Keratinocyte (primary cell): Measurements from ENCODE around the gene TMEM17. TPM values are rescaled to one million over a fixed set of nuclear protein-coding genes. Genes with fewer than 3 reads are reported as not detected.

Source experiments
- DNase-seq: peaks from one replicate; pipeline ENCODE4 v3.0.0-alpha.2; 2011; ENCODE audit warnings: low read depth, missing footprints, low spot score
- FAIRE-seq: peaks from 2 replicates; lab custom pipeline; 2011; peaks lifted over from hg19 to GRCh38; lab: Jason Lieb, UNC
- H2AFZ ChIP-seq: 2 replicates; pipeline ENCODE4 v1.6.0; 2012; ENCODE audit warnings: low read length, control low read depth, inconsistent platforms; ENCODE audit not compliant: control insufficient read depth
- H3K27ac ChIP-seq: 2 replicates; pipeline ENCODE4 v1.5.1; 2011; ENCODE audit warnings: low read length; ENCODE audit not compliant: control insufficient read depth, insufficient read depth
- H3K27me3 ChIP-seq: 3 replicates; pipeline ENCODE4 v1.6.0; 2011; ENCODE audit warnings: low read length; ENCODE audit not compliant: control insufficient read depth, insufficient read depth; ENCODE audit errors: extremely low read depth
- H3K36me3 ChIP-seq, 2 experiments: 2 replicates in 1 of 2; 3 replicates in 1 of 2; pipeline ENCODE4 v1.5.1; 2011; ENCODE audit warnings: low read length in 2 of 2, mild to moderate bottlenecking in 1 of 2; ENCODE audit not compliant: control insufficient read depth in 2 of 2, insufficient read depth in 2 of 2; ENCODE audit errors: extremely low read depth in 1 of 2
- H3K4me1 ChIP-seq: 3 replicates; pipeline ENCODE4 v1.5.1; 2011; ENCODE audit warnings: low read length; ENCODE audit not compliant: control insufficient read depth, insufficient read depth; ENCODE audit errors: extremely low read depth
- H3K4me2 ChIP-seq: 3 replicates; pipeline ENCODE4 v1.6.0; 2011; ENCODE audit warnings: low read depth, low read length; ENCODE audit not compliant: control insufficient read depth, insufficient read depth; ENCODE audit errors: extremely low read depth
- H3K4me3 ChIP-seq, 3 experiments: fragments of 200-600 bp in 1 of 3; sonication (generic) in 1 of 3; 2 replicates in 2 of 3; 3 replicates in 1 of 3; pipeline ENCODE4 v1.5.1; 2011 to 2016; ENCODE audit warnings: low read length in 3 of 3, mild to moderate bottlenecking in 3 of 3, control low read depth in 2 of 3, inconsistent platforms in 1 of 3, low read depth in 1 of 3, mixed read lengths in 1 of 3, mixed run types in 1 of 3, moderate library complexity in 1 of 3; ENCODE audit not compliant: control insufficient read depth in 2 of 3, insufficient read depth in 2 of 3; ENCODE audit errors: extremely low read depth in 1 of 3
- H3K79me2 ChIP-seq: 2 replicates; pipeline ENCODE4 v1.6.0; 2012; ENCODE audit warnings: low read length; ENCODE audit not compliant: control insufficient read depth, insufficient read depth
- H3K9ac ChIP-seq: 3 replicates; pipeline ENCODE4 v1.6.0; 2011; ENCODE audit warnings: low read length; ENCODE audit not compliant: control insufficient read depth, insufficient read depth; ENCODE audit errors: extremely low read depth
- H3K9me1 ChIP-seq: 3 replicates; pipeline ENCODE4 v1.6.0; 2011; ENCODE audit warnings: low read length; ENCODE audit not compliant: control insufficient read depth, insufficient read depth; ENCODE audit errors: extremely low read depth
- H3K9me3 ChIP-seq: 2 replicates; pipeline ENCODE4 v1.5.1; 2012; ENCODE audit warnings: low read depth, low read length; ENCODE audit not compliant: control insufficient read depth
- H4K20me1 ChIP-seq: 3 replicates; pipeline ENCODE4 v1.6.0; 2011; ENCODE audit warnings: low read length; ENCODE audit not compliant: control insufficient read depth, insufficient read depth; ENCODE audit errors: extremely low read depth
- CTCF ChIP-seq, 3 experiments: IDR thresholded peaks in 1 of 3; conservative IDR thresholded peaks in 1 of 3; optimal IDR thresholded peaks in 1 of 3; 2 replicates in 2 of 3; 3 replicates in 1 of 3; pipeline versions ENCODE3 to v1.5.1; 2011; ENCODE audit warnings: low read length in 3 of 3, mild to moderate bottlenecking in 3 of 3, moderate library complexity in 2 of 3, control low read depth in 1 of 3, inconsistent platforms in 1 of 3; ENCODE audit not compliant: insufficient read depth in 2 of 3; ENCODE audit errors: extremely low read depth in 1 of 3
- EZH2 ChIP-seq: IDR thresholded peaks from one replicate; pipeline ENCODE4 v1.6.1; 2012; ENCODE audit warnings: inconsistent platforms, mild to moderate bottlenecking, low read length, moderate library complexity
- dilution Hi-C: fragments of 300-500 bp; cut with MboI; formaldehyde crosslinking; loops from one replicate; pipeline ENCODE4 v1.7.0; 2020; ENCODE audit warnings: low sequenced_read_pairs; ENCODE audit not compliant: extremely low pct_ligation_motif_present
- polyA plus RNA-seq, 5 experiments: library from polyadenylated mRNA; depleted of rRNA in 3 of 5; stranded (reverse) in 3 of 5; stranded (forward) in 1 of 5; unstranded in 1 of 5; fragments of >200 nt; gene quantifications; 1 replicate in 1 of 5; 2 replicates in 3 of 5; 3 replicates in 1 of 5; pipeline versions ENCODE4 v1.2.1 to v1.2.3, GENCODE V29; 2011 to 2012; ENCODE audit warnings: missing spikeins in 2 of 5, low read depth in 1 of 5, low replicate concordance in 1 of 5

Gene TMEM17
- polyA plus RNA-seq, 1 donor (not counting 4 experiments of a cell fraction or from before 2014, with no cell fraction given) = 5.1 TPM

GRCh38 chr2:62453955-62454354 is 52.0 kb downstream of the TMEM17 start:
- H3K27ac ChIP-seq = no peak overlapping the region
- H3K9me3 ChIP-seq = no peaks in the 10 kb centered on the region
- no peaks in the 10 kb centered on the region for H3K9me1 ChIP-seq
- H3K79me2 ChIP-seq = no peaks in the 10 kb centered on the region
- TF ChIP-seq EZH2 (no peak), CTCF (optimal IDR thresholded peaks at IDR 0.05 in 1 of 3, IDR thresholded peaks at IDR 0.05 in 1 of 3, conservative IDR thresholded peaks at IDR 0.05 in 1 of 3; ENCODE audit: extremely low read depth in 1 of 3, insufficient read depth in 2 of 3, low read length in 3 of 3) (no peak)
- no peak overlapping the region for H3K4me3 ChIP-seq
- peak overlapping the region; percentile 31 for H2AFZ ChIP-seq
- DNase-seq (no peak), FAIRE-seq (no peak)
- no peaks in the 10 kb centered on the region for H4K20me1 ChIP-seq
- dilution Hi-C loops = no loop called here
- H3K27me3 ChIP-seq = no peaks in the 10 kb centered on the region
- H3K9ac ChIP-seq = no peak overlapping the region
- no peaks in the 10 kb centered on the region for H3K36me3 ChIP-seq
- peak overlapping the region; percentile 42 for H3K4me2 ChIP-seq
- H3K4me1 ChIP-seq = peaks cover 43% of the 10 kb centered on the region

DNA sequence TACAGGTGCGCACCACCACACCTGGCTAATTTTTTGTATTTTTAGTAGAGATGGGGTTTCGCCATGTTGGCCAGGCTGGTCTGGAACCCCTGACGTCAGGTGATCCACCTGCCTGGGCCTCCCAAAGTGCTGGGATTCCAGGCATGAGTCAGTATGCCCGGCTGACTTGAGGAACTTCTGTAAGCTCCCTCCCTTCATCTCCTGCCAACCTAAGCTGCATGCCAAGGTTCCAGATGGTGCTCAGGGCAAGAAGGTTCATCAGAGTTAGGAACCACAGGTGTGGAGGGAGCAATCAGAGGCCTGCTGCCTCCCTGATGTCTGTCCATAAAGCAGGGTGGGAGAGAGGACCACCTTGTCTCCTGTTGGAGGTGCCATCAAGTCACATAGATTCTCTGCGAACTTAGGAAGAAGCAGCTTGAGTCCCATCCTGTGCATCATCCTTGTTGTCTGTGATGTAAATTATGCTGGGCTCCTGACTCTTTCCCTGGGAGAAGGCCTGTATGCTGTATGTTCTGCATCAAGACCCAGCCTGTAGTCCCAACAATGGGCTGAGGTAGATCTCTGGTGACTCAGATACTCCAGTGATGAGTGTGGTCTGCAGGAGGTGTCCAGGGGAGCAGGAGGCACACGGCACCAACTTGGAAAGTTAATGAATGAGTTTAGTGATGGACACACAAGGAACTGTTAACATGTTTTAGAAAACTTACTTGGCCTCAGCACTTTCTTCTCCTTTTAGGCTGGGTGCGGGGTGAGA is 53.1 kb downstream of the TMEM17 start:
- H3K27ac ChIP-seq = peak overlapping the region; percentile 57
- DNase-seq (peak; percentile 62), FAIRE-seq (peak; percentile 82)
- H3K27me3 ChIP-seq = no peaks in the 10 kb centered on the region
- no peaks in the 10 kb centered on the region for H3K9me1 ChIP-seq
- peaks cover 37% of the 10 kb centered on the region for H3K4me1 ChIP-seq
- H3K9me3 ChIP-seq = no peaks in the 10 kb centered on the region
- no peak for TF ChIP-seq EZH2
- no peak for TF ChIP-seq CTCF (optimal IDR thresholded peaks at IDR 0.05 in 1 of 3, IDR thresholded peaks at IDR 0.05 in 1 of 3, conservative IDR thresholded peaks at IDR 0.05 in 1 of 3; ENCODE audit: extremely low read depth in 1 of 3, insufficient read depth in 2 of 3, low read length in 3 of 3)
- H3K9ac ChIP-seq = no peak overlapping the region
- H2AFZ ChIP-seq = peak overlapping the region; percentile 14
- no peaks in the 10 kb centered on the region for H3K79me2 ChIP-seq
- dilution Hi-C loops = no loop called here
- H3K4me2 ChIP-seq = peak overlapping the region; percentile 42
- H3K36me3 ChIP-seq = no peaks in the 10 kb centered on the region
- H4K20me1 ChIP-seq = no peaks in the 10 kb centered on the region
- no peak overlapping the region for H3K4me3 ChIP-seq
